ENCODE measurements around the gene PRKD1. TPM values are rescaled to one million over a fixed set of nuclear protein-coding genes. Genes with fewer than 3 reads are reported as not detected.

PRKD1 gene
- total RNA-seq, 1 donor from 2014 or later: 14.9 TPM

DNA sequence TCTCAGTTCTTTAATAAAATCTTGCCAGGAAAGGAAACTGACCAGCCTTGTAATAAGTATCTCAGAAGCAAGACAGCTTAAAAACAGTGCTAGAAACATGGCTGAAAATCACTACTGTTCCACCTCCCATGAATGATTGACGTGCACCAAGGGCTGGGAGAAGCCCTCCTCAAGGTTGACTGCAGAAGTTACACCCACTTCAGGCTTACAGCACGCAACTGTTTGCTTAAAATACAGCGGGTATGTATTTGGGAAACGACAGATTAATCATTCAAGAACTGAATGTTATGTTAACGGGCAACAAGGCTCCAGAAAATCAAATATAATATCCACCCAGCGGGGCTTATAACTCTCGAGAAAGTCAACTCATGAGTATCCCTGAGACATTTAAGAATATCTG is 22.1 kb downstream of the PRKD1 start:
- ATAC-seq: peak in 1 of 2 donors; percentile 88

DNA sequence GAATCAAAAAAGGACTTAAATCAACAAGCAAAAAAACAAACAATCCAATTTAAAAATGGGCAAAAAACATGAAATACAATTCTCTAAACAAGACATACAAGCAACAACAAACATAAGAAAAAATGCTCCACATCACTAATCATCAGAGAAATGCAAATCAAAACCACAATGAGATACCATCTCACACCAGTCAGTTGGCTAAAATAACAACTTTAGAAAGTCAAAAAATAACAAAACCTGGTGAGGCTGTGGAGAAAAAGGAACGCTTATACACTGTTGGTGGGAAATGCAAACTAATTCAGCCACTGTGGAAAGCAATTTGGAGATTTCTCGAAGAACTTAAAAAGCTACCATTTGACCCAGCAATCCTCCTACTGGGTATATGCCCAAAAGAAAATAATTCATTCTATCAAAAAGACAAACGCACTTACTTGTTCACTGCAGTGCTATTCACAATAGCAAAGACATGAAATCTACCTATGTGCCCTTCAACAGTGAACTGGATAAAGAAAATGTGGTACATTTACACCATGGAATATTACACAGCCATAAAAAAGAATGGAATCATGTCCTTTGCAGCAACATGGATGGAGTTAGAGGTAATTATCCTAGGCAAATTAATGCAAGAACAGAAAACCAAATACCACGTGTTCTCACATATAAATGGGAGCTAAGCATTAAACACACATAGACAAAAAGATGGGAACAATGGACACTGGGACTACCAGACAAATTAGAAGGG is 26.9 kb downstream of the PRKD1 start:
- ATAC-seq (no peak), DNase-seq (no peak)
- no peaks in the 10 kb centered on the region for H3K4me1 ChIP-seq
- no peaks in the 10 kb centered on the region for H3K9me3 ChIP-seq
- H3K27ac ChIP-seq: no peak overlapping the region
- H3K4me3 ChIP-seq: no peak overlapping the region
- intact Hi-C loops (cut with DNase I): no loop called here
- H3K27me3 ChIP-seq (ENCODE audit: low read depth): no peaks in the 10 kb centered on the region
- H3K36me3 ChIP-seq: no peaks in the 10 kb centered on the region
- TF ChIP-seq, protein P1, sequence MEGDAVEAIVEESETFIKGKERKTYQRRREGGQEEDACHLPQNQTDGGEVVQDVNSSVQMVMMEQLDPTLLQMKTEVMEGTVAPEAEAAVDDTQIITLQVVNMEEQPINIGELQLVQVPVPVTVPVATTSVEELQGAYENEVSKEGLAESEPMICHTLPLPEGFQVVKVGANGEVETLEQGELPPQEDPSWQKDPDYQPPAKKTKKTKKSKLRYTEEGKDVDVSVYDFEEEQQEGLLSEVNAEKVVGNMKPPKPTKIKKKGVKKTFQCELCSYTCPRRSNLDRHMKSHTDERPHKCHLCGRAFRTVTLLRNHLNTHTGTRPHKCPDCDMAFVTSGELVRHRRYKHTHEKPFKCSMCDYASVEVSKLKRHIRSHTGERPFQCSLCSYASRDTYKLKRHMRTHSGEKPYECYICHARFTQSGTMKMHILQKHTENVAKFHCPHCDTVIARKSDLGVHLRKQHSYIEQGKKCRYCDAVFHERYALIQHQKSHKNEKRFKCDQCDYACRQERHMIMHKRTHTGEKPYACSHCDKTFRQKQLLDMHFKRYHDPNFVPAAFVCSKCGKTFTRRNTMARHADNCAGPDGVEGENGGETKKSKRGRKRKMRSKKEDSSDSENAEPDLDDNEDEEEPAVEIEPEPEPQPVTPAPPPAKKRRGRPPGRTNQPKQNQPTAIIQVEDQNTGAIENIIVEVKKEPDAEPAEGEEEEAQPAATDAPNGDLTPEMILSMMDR (IDR thresholded peaks at IDR 0.05): no peak

More for the DNA sequence above, 22.1 kb downstream of the PRKD1 start:
- intact Hi-C loops (cut with DNase I): no loop called here
- Histone ChIP-seq H3K27me3 (ENCODE audit: low read depth) (no peaks in the 10 kb centered on the region), H3K4me3 (no peak overlapping the region), H3K36me3 (no peaks in the 10 kb centered on the region), H3K9me3 (no peaks in the 10 kb centered on the region), H3K27ac (no peak overlapping the region), H3K4me1 (no peaks in the 10 kb centered on the region)
- TF ChIP-seq, protein P1 (IDR thresholded peaks at IDR 0.05): no peak
- no peak for DNase-seq

DNA sequence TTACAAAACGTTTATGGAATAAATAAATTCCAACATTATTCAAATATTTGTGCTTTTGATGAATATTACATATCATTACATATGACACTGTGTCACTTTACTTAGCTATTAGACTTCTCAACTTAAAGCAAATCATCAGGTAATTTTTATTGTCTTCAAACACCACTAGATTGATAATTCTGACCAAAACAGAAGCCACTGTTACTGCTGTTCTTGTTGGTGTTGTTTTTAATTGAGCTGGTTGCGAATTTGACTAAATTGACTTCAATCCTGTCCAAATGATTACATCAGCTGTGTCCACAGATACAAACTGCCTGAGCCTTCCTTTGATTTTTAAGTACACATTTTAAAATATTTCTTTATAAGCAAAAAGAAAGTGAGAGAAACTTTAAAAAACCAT is 29.2 kb downstream of the PRKD1 start:
- Histone ChIP-seq H3K9me3 (no peaks in the 10 kb centered on the region), H3K4me3 (no peak overlapping the region), H3K4me1 (no peaks in the 10 kb centered on the region), H3K36me3 (no peaks in the 10 kb centered on the region), H3K27me3 (ENCODE audit: low read depth) (no peaks in the 10 kb centered on the region), H3K27ac (no peak overlapping the region)
- DNase-seq: no peak
- intact Hi-C loops (cut with DNase I): no loop called here
- ATAC-seq: no peak
- TF ChIP-seq, protein P1 (IDR thresholded peaks at IDR 0.05): no peak

DNA sequence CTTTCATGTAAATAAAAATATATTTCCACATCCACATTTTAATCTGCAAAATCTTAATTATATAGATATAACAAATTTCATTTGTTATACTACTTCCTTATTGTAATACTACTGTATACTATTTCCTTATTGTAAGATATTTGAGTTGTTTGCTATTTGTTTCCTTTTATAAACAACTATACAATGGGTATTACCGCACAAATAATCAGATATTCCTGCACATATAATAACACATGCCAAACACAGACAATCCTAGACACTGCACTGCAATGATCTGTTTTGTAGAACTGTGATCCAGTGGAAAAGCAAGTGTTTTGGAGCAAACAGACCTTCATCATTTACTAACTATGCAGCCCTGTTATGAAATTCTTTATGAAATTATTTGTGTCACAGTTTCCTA is 30.5 kb downstream of the PRKD1 start:
- no peak for ATAC-seq
- intact Hi-C loops (cut with DNase I): no loop called here
- no peak for DNase-seq
- TF ChIP-seq, protein P1 (IDR thresholded peaks at IDR 0.05): no peak
- no peaks in the 10 kb centered on the region for H3K36me3 ChIP-seq
- no peaks in the 10 kb centered on the region for H3K4me1 ChIP-seq
- H3K4me3 ChIP-seq: no peak overlapping the region
- no peaks in the 10 kb centered on the region for H3K27me3 ChIP-seq (ENCODE audit: low read depth)
- no peaks in the 10 kb centered on the region for H3K9me3 ChIP-seq
- no peak overlapping the region for H3K27ac ChIP-seq

DNA sequence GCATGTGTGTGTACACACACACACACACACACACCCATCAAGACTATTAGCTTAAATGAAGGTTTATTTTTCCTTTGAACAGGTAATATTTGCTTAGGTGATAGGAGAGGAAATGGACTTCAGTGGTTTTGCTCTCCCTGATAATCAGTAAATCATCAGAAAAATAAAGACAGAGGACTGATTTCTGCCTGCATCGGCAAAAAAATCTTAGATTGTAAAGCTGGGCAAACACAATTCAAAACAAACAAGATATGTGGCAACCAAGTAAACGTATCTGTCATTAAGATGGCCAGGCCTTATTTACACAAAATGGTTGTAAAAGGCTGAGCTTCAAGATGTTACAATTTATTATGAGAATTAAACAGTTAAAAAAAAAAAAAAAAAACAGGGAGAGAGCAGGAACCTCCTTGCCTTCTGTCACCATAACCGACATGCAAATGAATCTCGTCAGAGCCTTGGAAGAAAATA is 31.3 kb downstream of the PRKD1 start:
- H3K4me1 ChIP-seq: no peaks in the 10 kb centered on the region
- DNase-seq (no peak), ATAC-seq (peak in 1 of 2 donors; percentile 23)
- no peaks in the 10 kb centered on the region for H3K9me3 ChIP-seq
- H3K27ac ChIP-seq: no peak overlapping the region
- TF ChIP-seq, protein P1 (IDR thresholded peaks at IDR 0.05): no peak
- intact Hi-C loops (cut with DNase I): no loop called here
- no peaks in the 10 kb centered on the region for H3K27me3 ChIP-seq (ENCODE audit: low read depth)
- no peak overlapping the region for H3K4me3 ChIP-seq
- H3K36me3 ChIP-seq: no peaks in the 10 kb centered on the region
